Gastroesophageal sphincter (tissue), 4 donors: ENCODE results near the gene ULK4. TPM values are rescaled to one million over a fixed set of nuclear protein-coding genes. Genes with fewer than 3 reads are reported as not detected.

Experiments
- ATAC-seq: fragments of 150-250 bp; one replicate; pipeline ENCODE4 v1.9.1; 2016; ENCODE audit warnings: mild to moderate bottlenecking, moderate library complexity
- H3K27ac ChIP-seq, 4 donors: fragments of 200-600 bp; sonication (generic) in 3 of 4; 1 replicate in 3 of 4; 2 replicates in 1 of 4; pipeline ENCODE4 v1.5.1; 2016 to 2019
- H3K27me3 ChIP-seq: fragments of 200-600 bp; sonication (generic); one replicate; pipeline ENCODE4 v1.5.1; 2019
- H3K36me3 ChIP-seq, 2 donors: fragments of 200-600 bp; sonication (generic); one replicate each; pipeline ENCODE4 v1.5.1; 2019; ENCODE audit warnings: control low read depth in 1 of 2
- H3K4me1 ChIP-seq, 3 donors: fragments of 200-600 bp; sonication (generic); 1 replicate in 2 of 3; 2 replicates in 1 of 3; pipeline ENCODE4 v1.5.1; 2016 to 2019; ENCODE audit warnings: control low read depth in 2 of 3
- H3K4me3 ChIP-seq, 2 donors: fragments of 200-600 bp; sonication (generic); one replicate each; pipeline ENCODE4 v1.5.1; 2019; ENCODE audit warnings: mild to moderate bottlenecking in 1 of 2, moderate library complexity in 1 of 2
- H3K9me3 ChIP-seq, 3 donors: fragments of 200-600 bp; sonication (generic); one replicate each; pipeline ENCODE4 v1.5.1; 2017 to 2019; ENCODE audit warnings: control low read depth in 2 of 3
- EP300 ChIP-seq: sonication (generic); formaldehyde crosslinking; IDR thresholded peaks from one replicate; pipeline ENCODE4 v1.6.1; 2017; ENCODE audit warnings: antibody characterized with exemption, mild to moderate bottlenecking
- POLR2A ChIP-seq, 2 donors: fragments of 450-650 bp; IDR thresholded peaks; one replicate each; pipeline ENCODE4 v1.6.1; 2017; ENCODE audit warnings: antibody characterized with exemption in 2 of 2, mild to moderate bottlenecking in 2 of 2, moderate library complexity in 1 of 2
- POLR2AphosphoS5 ChIP-seq: sonication (generic); formaldehyde crosslinking; IDR thresholded peaks from one replicate; pipeline ENCODE4 v1.6.1; 2017; ENCODE audit warnings: antibody characterized with exemption
- WGBS, 2 donors: methylation state at CpG; one replicate each; pipeline ENCODE4 v1.1.5; 2018; ENCODE audit warnings: low coverage in 1 of 2; 5-methylcytosine and 5-hydroxymethylcytosine counted together
- total RNA-seq, 4 donors: library from RNA; depleted of rRNA; stranded (reverse); fragments of >200 nt; gene quantifications; one replicate each; pipeline ENCODE4 v1.1.0, GENCODE V29; 2016
- TF ChIP-seq, protein P1 (sequence below), 4 experiments: fragments of 200-600 bp in 2 of 4; fragments of 450-650 bp in 2 of 4; sonication (generic) in 1 of 4; IDR thresholded peaks; one replicate each; pipeline ENCODE4 v1.5.1; 2017 to 2019; ENCODE audit warnings: antibody characterized with exemption in 4 of 4, mild to moderate bottlenecking in 2 of 4, moderate library complexity in 2 of 4

The ULK4 gene
- total RNA-seq, 4 donors from 2014 or later: 3.8 to 15.4 (median 8.8) TPM

DNA sequence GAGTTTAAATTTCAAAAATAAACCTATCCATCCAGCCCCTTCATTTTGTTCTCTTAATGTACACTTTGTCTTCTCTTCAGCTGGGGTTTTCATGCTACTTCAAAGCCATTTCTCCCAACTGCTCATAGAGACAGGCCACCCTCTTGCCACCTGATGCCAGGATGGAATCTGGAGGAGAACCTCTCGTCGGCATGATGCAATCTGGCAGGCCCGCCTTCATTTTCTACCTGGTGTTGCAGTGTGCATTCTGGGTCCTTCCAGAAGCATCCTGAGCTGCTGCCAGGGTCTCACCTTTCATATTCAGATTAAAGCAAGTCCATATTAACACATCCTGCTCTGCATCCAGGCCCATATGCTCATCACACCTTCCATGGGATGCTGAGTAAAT, 701.8 kb downstream of the ULK4 start:
- no peak overlapping the region for H3K27ac ChIP-seq
- H3K4me3 ChIP-seq: no peak overlapping the region
- no peaks in the 10 kb centered on the region for H3K4me1 ChIP-seq
- H3K36me3 ChIP-seq: no peaks in the 10 kb centered on the region
- ATAC-seq: no peak
- no peaks in the 10 kb centered on the region for H3K27me3 ChIP-seq
- no peak for TF ChIP-seq POLR2A (IDR thresholded peaks at IDR 0.05)
- TF ChIP-seq EP300: no peak
- no peak for TF ChIP-seq POLR2AphosphoS5
- TF ChIP-seq, protein P1, sequence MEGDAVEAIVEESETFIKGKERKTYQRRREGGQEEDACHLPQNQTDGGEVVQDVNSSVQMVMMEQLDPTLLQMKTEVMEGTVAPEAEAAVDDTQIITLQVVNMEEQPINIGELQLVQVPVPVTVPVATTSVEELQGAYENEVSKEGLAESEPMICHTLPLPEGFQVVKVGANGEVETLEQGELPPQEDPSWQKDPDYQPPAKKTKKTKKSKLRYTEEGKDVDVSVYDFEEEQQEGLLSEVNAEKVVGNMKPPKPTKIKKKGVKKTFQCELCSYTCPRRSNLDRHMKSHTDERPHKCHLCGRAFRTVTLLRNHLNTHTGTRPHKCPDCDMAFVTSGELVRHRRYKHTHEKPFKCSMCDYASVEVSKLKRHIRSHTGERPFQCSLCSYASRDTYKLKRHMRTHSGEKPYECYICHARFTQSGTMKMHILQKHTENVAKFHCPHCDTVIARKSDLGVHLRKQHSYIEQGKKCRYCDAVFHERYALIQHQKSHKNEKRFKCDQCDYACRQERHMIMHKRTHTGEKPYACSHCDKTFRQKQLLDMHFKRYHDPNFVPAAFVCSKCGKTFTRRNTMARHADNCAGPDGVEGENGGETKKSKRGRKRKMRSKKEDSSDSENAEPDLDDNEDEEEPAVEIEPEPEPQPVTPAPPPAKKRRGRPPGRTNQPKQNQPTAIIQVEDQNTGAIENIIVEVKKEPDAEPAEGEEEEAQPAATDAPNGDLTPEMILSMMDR (IDR thresholded peaks at IDR 0.05): no peak
- WGBS, 2 donors: 95% methylated on average over 3 of the region's 3 CpGs
- H3K9me3 ChIP-seq: no peaks in the 10 kb centered on the region

DNA sequence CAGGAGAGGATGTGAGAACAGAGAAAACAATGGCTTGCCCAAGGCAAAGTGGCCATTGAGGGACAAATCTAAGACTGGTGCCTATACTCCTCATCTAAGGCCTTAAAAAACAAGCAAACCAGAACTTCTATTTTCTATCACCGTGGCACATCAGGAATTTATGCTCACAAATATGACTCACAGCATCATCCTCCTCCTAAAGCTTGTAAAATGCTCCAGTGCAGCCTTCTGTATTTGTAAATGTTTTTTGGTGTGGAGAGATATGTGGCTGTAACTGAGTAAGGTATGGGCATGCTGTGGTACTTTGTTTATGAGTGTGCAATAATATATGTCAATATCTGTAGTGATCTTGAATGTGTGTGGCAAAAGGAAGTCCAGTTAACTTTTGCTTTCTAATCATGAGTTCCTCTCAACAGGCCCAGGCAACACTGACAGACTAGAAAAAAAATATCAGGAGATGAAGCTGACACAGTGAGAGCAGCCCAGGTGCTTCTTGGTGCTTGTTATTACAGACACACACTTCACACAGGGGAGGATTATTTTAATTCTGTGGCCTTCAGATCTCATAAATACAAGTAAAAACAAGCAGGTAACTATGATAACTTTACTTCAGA, 702.3 kb downstream of the ULK4 start:
- ATAC-seq: no peak
- TF ChIP-seq POLR2AphosphoS5 (no peak), EP300 (no peak), POLR2A (IDR thresholded peaks at IDR 0.05) (no peak)
- TF ChIP-seq, protein P1 (IDR thresholded peaks at IDR 0.05): no peak
- H3K27ac ChIP-seq: no peak overlapping the region
- 100% methylated on average over 1 of the region's 1 CpG; no CpG with 5 or more reads in 1 of the 2 donors for WGBS, 2 donors
- no peaks in the 10 kb centered on the region for H3K36me3 ChIP-seq
- H3K27me3 ChIP-seq: no peaks in the 10 kb centered on the region
- H3K9me3 ChIP-seq: no peaks in the 10 kb centered on the region
- H3K4me1 ChIP-seq: no peaks in the 10 kb centered on the region
- H3K4me3 ChIP-seq: no peak overlapping the region

DNA sequence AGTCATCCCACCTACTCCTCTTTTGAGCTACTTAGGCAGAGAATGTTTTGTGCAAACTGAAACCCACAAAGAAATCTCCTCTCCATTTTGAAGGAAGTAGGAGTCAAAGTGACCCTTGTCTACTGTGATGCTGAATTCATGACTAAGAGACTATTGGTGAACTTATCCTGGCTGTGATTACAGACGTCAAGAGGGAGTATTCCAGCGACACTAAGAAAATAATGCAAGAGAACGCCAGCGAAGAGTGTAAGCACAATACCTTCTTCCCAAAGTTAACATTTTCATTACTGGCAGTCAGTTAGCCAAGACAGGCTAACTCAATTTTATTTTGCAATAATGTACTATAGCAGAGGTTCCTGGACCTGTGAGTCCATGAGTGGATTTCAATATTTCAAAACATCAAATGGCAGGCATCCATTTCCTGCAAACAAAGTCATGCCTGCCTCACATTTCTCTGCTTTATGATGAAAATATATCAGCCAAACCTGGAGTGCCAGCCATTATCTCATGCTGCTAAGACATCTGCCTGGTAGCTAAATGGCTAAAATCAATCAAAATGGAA, 703.6 kb downstream of the ULK4 start:
- TF ChIP-seq POLR2A (IDR thresholded peaks at IDR 0.05): no peak
- TF ChIP-seq EP300: no peak
- no peak for TF ChIP-seq POLR2AphosphoS5
- TF ChIP-seq, protein P1 (IDR thresholded peaks at IDR 0.05): no peak
- 81 to 85% methylated on average over 3 to 4 of the region's 4 CpGs for WGBS, 2 donors
- Histone ChIP-seq H3K27ac (no peak overlapping the region), H3K4me3 (no peak overlapping the region), H3K9me3 (no peaks in the 10 kb centered on the region), H3K27me3 (no peaks in the 10 kb centered on the region), H3K4me1 (no peaks in the 10 kb centered on the region), H3K36me3 (no peaks in the 10 kb centered on the region)
- ATAC-seq: no peak

DNA sequence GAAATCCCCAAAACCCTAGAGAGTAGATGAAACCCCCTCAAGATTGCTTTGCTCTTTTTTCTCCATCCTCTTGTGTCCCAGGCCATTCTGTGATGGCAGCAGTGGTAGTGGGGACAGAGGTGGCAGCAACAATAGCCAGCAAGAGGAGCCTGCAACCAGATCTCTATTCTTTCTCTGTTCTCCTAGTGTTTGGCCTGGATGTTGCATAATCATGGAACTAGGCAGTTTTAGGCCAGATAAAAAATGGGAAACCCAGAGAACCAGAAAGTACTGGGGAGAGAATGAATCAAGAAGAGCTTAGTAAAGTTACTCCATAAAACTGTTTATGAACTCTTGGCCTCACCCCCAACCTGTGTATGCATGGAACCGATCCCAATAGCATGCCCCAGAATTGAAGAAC, 710.3 kb downstream of the ULK4 start:
- H3K9me3 ChIP-seq: no peaks in the 10 kb centered on the region
- 78% methylated on average over 1 of the region's 1 CpG; no CpG with 5 or more reads in 1 of the 2 donors for WGBS, 2 donors
- ATAC-seq: no peak
- peaks cover 0 to 17% (median 0%) of the 10 kb centered on the region in 3 donors for H3K4me1 ChIP-seq
- no peaks in the 10 kb centered on the region for H3K36me3 ChIP-seq
- H3K27me3 ChIP-seq: no peaks in the 10 kb centered on the region
- no peak overlapping the region for H3K4me3 ChIP-seq
- no peak overlapping the region for H3K27ac ChIP-seq
- no peak for TF ChIP-seq POLR2AphosphoS5
- no peak for TF ChIP-seq EP300
- no peak for TF ChIP-seq POLR2A (IDR thresholded peaks at IDR 0.05)
- TF ChIP-seq, protein P1 (IDR thresholded peaks at IDR 0.05): no peak

DNA sequence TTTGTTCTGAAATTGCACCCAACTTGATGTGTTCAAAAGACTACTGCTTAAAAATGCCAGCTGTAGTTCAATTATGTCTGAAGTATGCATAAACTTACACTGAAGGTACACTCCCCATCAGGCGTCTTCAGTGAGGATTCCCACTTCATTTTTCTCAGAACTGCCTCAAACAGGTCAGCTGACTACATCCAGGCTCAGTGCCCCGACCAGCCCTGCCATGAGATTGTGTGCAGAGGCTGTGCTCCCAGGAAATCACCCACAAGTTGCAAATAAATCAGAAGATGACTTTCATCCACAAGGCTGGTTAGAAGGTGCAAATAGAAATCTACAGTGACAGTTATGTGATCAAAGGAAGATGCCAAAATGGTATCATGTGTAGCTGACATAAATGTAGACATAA, 711.1 kb downstream of the ULK4 start:
- Histone ChIP-seq H3K4me3 (no peak overlapping the region), H3K4me1 (peaks cover 0 to 17% (median 0%) of the 10 kb centered on the region in 3 donors), H3K27ac (no peak overlapping the region), H3K27me3 (no peaks in the 10 kb centered on the region), H3K36me3 (peaks cover 0 to under 1% of the 10 kb centered on the region in 2 donors), H3K9me3 (no peaks in the 10 kb centered on the region)
- ATAC-seq: no peak
- TF ChIP-seq POLR2A (IDR thresholded peaks at IDR 0.05) (no peak), EP300 (no peak), POLR2AphosphoS5 (no peak)
- TF ChIP-seq, protein P1 (IDR thresholded peaks at IDR 0.05): no peak
- WGBS, 2 donors: 38 to 56% methylated on average over 1 to 2 of the region's 2 CpGs
